NCI-H510A treated with DMSO at 0.1 percent for 48 hours (cell line): ENCODE measurements around the gene PDIK1L.
A peak's percentile ranks its signal among the peaks of the same experiment; 100 is the strongest.
"Not testable (repeated sequence)": the region's sequence is repeated elsewhere in the genome, so short reads cannot be mapped to it uniquely, and the experiment has no call there.

Source experiments
- DNase-seq: peaks from one replicate; lab custom pipeline; 2025; lab: John Stamatoyannopoulos, UW

Gene PDIK1L

DNA sequence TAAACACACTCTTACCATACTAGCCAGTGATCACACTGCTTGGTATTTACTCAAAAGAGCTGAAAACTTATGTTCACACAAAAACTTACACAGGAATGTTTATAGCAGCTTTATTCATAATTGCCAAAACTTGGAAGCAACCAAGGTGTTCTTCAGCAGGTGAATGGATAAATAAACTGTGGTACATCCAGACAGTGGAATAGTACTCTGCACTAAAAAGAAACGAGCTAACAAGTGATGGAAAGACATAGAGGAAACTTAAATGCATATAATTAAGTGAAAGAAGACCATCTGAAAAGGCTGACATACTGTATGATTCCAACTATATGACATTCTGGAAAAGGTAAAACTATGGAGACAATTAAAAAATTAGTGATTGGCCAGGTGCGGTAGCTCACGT is 20.7 kb upstream of the PDIK1L start:
- DNase-seq = no peak

- no peak for DNase-seq
Observed at GRCh38 chr1:26092422-26092821, 19.2 kb upstream of the PDIK1L start.

DNA sequence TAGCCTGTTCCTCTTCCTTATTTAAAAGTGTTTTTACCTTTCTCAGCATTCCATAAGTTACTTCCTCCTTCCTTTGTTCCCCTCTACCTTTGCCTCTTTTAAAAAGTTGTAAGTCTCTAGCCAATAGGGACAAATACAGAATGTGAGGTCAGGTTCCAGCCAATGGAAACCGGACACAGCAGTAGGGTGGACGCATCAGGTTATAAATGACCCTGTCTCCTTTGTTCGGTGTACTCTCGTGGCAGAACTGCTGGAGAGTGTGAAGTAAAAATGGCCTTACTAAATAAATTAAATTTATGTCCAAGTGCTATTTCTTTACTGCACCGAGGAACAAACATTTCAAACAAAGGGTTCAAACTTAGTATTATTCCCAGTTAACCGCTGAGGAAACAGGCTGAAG is 18.1 kb upstream of the PDIK1L start:
- DNase-seq = not testable (repeated sequence)

DNA sequence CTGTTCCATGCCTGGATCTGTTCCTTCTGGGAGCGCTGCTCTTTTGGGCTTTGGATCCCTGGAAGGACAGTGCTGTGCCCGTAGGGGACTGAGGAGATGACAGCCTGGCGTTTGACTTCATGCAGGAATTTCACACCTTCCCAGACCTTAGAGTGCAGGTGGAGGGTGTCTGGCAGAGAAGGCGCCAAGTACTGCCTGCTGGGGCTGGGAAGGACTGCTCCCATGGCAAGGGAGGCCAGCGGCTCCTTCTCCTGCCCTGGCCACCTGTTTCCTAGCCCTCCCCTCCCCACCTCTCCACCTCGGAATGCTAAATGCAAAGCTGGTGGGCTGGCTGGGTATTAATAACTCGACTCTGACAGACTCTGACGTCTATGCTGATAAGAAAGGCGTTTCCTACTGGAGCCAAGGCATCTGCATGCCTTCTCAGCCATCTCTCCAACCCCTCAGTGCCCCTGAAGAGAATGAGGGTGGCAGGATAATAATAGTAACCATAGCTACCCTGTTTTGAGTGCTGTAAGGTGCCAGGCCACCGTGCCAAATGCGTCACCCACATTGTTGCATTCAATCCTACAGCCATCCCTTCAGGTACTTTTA is 17.5 kb upstream of the PDIK1L start:
- no peak for DNase-seq

DNA sequence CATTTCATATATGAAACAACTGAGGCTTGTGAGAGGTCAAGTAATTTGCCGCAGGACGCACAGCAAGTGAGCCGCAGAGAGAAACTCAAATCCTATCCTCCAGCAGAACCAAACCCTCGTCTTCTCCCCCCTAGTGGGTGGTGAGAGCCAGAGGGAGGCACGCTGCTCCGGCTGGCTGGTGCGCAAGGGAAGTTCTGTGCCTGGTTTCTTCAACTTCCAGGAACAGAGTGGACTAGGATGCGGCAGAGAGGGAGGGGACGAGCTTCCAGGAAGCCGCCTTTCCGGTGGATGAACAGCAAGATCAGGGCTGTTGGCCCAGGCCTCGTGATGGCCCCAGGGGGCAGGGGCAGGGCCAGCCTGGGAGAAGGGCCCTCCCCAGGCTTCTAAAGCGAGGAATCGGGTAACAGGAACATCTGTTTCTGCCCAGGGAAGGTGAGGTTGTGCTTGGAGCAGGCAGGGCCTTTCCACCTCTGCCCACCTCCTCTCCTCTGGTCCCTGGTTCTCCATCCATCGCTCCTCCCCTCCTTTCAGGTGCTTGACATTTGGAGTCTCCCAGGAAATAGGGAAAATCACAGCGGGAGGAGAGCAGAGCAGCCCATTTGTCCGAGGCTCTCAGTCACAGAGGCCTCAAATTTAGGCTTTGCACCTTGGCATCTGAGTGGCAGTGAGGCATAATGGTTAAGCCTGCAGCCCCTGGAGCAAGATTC is 16.8 kb upstream of the PDIK1L start:
- peak; percentile 73 for DNase-seq

- no peak for DNase-seq
Observed at GRCh38 chr1:26096471-26096870, 15.2 kb upstream of the PDIK1L start.

DNA sequence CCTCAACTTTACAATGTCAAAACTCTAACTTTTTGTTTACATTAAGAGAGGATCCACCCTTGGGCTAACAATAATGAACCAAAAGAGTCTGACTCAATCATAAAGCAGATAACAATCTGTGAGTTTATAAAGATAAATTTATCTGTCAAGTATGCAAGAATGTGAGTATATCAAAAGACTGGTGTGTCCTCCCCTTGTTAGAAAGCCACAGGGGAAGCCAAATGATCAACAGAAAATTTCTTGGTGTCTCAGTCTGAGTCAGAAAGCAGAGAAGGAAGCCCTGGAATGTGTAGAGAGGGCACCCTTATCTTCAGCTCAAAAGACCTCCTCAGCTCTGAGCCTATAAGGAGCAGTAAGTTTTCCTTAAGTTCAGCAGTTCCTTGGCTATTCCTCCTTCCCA is 13.9 kb upstream of the PDIK1L start:
- DNase-seq = no peak

GRCh38 chr1:26098602-26099001 is 13.0 kb upstream of the PDIK1L start:
- DNase-seq = no peak

GRCh38 chr1:26099780-26100179 is 11.8 kb upstream of the PDIK1L start:
- no peak for DNase-seq

DNA sequence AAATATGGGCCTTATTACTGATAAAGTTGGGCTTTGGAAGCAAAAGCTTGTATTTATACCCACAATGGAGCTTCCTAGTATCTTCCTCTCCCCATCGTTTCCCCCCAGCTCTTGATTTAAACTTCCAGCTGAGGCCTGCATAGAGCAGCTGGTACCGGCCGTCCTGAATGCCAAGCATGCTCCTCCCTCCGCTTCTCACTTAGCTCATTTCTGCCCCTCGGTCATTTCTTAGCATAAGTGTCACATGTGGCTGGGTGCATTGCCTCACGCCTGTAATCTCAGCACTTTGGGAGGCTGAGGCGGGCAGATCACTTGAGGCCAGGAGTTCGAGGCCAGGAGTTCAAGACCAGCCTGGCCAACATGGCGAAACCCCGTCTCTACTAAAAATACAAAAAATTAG is 11.4 kb upstream of the PDIK1L start:
- not testable (repeated sequence) for DNase-seq

DNA sequence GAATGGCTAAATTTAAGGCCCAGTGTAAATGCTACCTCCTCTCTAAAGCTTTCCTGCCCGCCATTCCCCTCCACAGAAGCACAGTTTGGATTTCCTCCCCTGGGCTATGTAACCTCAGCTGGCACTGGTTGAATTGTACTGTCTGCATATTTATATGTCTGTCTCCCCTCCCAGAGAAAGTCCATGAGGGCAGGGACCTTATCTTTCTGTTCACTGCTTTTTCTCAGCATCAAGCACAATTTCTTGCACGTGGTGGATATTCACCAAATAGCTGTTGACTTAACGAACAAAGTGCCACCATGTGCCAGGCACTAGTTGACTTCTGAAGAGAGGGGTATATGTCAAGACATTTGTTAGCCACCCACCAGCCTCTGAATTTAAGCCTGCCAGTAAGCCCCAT is 9.5 kb upstream of the PDIK1L start:
- DNase-seq = no peak

DNA sequence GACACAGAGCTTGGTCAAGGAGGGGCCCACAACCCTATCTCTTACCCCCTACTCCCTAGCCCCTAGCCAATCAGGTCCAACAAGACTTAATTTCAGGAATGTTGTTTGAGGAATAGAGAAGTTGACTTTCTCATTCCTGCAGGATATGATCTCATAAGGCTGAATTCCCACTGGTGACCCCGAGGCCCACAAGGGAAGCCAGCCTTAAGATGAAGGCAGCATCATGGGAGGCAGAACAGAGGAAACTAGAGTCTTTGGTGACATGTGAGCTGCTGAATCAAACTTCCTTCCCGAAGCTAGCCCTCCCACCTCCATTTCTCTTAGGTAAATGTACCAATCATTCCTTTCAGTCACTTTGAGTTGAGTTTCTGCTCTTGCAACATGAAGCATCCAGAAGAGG is 9.1 kb upstream of the PDIK1L start:
- no peak for DNase-seq

DNA sequence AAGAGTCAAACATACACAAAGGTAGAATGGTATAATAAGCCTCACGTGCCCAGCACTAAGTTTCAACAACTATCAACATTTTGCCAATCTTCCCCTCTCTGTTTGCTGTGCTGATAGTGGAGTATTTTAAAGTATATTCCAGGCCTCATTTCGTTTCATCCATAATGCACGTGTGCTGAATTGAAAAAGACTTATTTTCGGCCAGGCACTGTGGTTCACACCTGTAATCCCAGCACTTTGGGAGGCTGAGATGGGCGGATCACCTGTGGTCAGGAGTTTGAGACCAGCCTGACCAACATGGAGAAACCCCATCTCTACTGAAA is 6.4 kb upstream of the PDIK1L start:
- DNase-seq = not testable (repeated sequence)

- DNase-seq = no peak
Observed at GRCh38 chr1:26109229-26110164, 2.1 kb upstream of the PDIK1L start.

DNA sequence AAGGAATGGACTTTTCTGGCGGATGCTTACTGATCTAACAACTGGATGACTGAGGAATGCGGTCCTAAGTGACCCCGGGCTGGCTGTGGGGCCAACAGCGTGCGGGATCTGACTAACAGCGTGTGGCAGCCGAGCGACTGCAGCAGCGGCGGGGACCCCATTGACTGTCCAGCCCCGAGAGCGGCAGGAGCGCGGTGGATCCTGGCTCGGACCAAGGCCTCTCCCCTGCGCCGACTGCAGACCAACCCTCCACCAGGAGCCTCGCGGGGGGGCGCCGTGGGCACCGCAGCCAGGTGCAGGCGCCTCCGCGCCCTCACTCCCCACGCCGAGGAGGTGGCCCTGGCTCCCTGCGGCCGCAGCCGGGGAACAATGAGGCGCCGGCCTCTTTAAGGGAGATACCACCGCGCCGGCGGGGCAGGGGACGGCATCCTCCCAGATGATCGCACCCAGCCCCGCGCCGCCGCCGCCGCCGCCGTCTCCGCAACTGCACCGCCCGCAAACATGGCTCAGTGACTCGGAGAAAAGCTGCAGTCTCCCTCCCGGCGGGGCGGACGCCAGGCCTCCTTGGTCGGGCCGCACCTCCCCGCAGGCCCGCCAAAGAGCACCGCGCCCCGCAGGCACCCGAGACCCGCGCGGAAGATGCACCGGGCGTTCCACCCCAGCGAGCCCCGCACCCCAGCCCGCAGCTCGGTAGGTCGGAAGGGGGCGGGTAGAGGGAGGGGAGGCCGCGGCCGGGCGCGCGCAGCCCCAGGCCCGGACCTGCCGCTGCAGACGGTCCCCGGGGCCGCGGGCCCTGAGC is 694 bp upstream of the PDIK1L start:
- peak; percentile 55 for DNase-seq

- DNase-seq = peak; percentile 80
Observed at GRCh38 chr1:26112407-26112775, 767 bp downstream of the PDIK1L start.

GRCh38 chr1:26114165-26114927 is 2.7 kb downstream of the PDIK1L start:
- no peak for DNase-seq

DNA sequence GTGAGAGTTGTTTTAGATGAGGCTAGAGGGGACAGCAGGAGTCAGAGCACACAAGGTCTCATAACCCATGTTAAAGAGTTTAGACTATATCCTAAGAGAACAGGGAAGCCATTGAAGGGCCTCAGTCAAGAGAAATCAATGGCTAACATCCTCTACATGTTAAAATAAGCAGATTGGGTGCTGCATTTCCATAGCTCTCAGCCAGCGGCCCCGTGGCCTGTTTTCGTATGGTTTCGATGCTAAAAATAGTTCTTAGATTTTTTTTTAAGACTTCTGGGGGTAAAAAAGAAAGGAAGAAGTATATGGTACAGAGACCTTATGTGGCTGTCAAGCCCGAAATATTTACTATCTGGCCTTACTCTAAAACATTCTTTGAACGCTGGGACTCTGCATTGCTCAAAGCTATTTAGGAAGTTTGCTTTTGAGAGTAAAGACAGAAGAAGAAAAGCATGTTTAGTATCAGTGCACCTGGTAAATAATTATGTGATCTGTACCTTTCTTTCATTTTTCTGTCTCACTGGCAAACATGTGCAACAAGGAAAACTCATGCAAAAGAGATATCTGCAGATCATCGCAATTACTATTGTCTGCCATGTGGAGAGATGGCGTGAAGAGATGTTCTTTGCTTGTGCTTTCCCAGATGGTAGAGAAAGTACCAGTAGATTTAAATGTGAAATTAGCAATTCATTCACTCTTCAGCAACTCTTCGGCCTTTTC is 8.4 kb downstream of the PDIK1L start:
- no peak for DNase-seq

DNA sequence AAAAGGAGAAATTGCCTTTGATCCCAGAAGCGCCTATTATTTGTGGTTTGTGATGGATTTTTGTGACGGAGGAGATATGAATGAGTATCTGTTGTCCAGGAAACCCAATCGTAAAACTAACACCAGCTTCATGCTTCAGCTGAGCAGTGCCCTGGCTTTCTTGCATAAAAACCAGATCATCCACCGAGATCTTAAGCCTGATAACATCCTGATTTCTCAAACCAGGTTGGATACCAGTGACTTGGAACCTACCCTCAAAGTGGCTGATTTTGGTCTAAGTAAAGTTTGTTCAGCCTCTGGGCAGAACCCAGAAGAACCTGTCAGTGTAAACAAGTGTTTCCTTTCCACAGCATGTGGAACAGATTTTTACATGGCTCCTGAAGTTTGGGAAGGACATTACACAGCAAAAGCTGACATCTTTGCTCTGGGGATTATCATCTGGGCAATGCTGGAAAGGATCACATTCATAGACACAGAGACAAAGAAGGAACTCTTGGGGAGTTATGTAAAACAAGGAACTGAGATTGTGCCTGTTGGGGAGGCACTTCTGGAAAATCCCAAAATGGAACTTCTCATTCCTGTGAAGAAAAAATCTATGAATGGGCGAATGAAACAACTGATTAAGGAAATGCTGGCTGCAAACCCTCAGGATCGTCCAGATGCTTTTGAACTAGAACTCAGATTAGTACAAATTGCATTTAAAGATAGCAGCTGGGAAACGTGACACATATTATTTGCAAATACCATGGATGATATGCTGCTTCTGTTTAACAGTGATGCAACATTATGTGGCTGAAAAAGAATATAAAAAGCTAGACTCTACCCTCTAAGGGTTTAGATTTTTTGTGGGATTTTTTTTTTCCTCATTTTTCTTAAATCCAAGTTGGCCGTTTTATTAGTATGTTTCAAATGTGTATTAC is 10.5 kb downstream of the PDIK1L start:
- no peak for DNase-seq
